Muscle of leg (tissue), 11 donors: ENCODE measurements around the gene AQP1. TPM values are rescaled to one million over a fixed set of nuclear protein-coding genes. Genes with fewer than 3 reads are reported as not detected.

Experiments used
- DNase-seq: peaks from one replicate; pipeline ENCODE4 v3.0.0; 2013
- H3K27ac ChIP-seq: one replicate; pipeline ENCODE4 v1.5.1; 2013; ENCODE audit warnings: mild to moderate bottlenecking, low read length, control low read depth
- H3K27me3 ChIP-seq: one replicate; pipeline ENCODE4 v1.6.1; 2013; ENCODE audit warnings: low read length; ENCODE audit not compliant: control insufficient read depth, insufficient read depth
- H3K36me3 ChIP-seq: one replicate; pipeline ENCODE4 v1.6.1; 2013; ENCODE audit warnings: low read length; ENCODE audit not compliant: control insufficient read depth, insufficient read depth
- H3K4me1 ChIP-seq: one replicate; pipeline ENCODE4 v1.6.1; 2013; ENCODE audit warnings: low read length; ENCODE audit not compliant: control insufficient read depth, insufficient read depth
- H3K4me3 ChIP-seq: one replicate; pipeline ENCODE4 v1.5.1; 2013; ENCODE audit warnings: low read length, control low read depth
- H3K9me3 ChIP-seq: replicated peaks from 2 replicates; pipeline ENCODE4 v1.6.1; 2013; ENCODE audit warnings: low read depth, low read length; ENCODE audit not compliant: control insufficient read depth
- WGBS: methylation state at CpG from one replicate; pipeline ENCODE4 v1.1.5; 2013; ENCODE audit warnings: missing lambda C conversion rate; ENCODE audit not compliant: insufficient coverage; 5-methylcytosine and 5-hydroxymethylcytosine counted together
- polyA plus RNA-seq, 8 donors: library from polyadenylated mRNA; unstranded; fragments of 120-200 nt; gene quantifications; one replicate each; pipeline versions ENCODE4 v1.2.1 to v1.2.3, GENCODE V29; 2013; ENCODE audit warnings: inconsistent platforms in 1 of 8, low replicate concordance in 1 of 8; ENCODE audit not compliant: insufficient read length in 8 of 8, insufficient read depth in 1 of 8
- total RNA-seq: library from RNA; stranded (reverse); fragments of 120-200 nt; gene quantifications from one replicate; pipeline ENCODE4 v1.2.4, GENCODE V29; 2013

AQP1 gene
- total and polyA plus RNA-seq, 9 donors: 76.5 to 109 (median 87.6) TPM

GRCh38 chr7:30916255-30916654, 4.6 kb downstream of the AQP1 start:
- Histone ChIP-seq H3K27ac (peak overlapping the region; percentile 35), H3K36me3 (no peaks in the 10 kb centered on the region), H3K4me3 (no peak overlapping the region), H3K9me3 (no peaks in the 10 kb centered on the region), H3K27me3 (no peaks in the 10 kb centered on the region), H3K4me1 (peaks cover 76% of the 10 kb centered on the region)
- 67% methylated on average over 3 of the region's 3 CpGs for WGBS
- DNase-seq: no peak

DNA sequence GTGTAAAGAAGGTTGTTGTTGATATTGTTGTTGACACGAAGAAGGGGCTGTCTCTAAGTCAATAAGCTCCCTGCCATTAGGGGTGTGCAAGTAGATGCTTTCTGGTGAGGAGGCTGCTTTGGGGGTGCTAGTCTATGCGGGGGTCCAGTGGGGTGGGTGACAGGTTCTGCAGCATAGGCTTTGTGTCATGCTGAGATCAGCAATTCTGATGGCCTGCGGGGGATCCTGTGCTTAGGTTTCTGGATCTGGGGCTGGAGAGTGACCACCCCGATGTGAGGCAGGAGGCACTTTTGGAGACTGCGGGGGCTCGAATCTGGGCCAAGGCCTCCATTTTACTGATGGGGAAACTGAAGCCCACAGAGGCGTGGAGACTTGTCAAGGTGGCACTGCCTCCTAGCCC, 5.1 kb downstream of the AQP1 start:
- no peak for DNase-seq
- WGBS: 81% methylated on average over 5 of the region's 7 CpGs
- H3K4me3 ChIP-seq: no peak overlapping the region

GRCh38 chr7:30917216-30917893, 5.7 kb downstream of the AQP1 start:
- no peak overlapping the region for H3K4me3 ChIP-seq
- no peak for DNase-seq

More for the DNA sequence above, 5.1 kb downstream of the AQP1 start:
- Histone ChIP-seq H3K36me3 (peaks cover 2% of the 10 kb centered on the region), H3K27me3 (no peaks in the 10 kb centered on the region), H3K27ac (peak overlapping the region; percentile 35), H3K9me3 (no peaks in the 10 kb centered on the region), H3K4me1 (peaks cover 76% of the 10 kb centered on the region)

GRCh38 chr7:30918676-30919075, 7.0 kb downstream of the AQP1 start:
- H3K27ac ChIP-seq: no peak overlapping the region

More at GRCh38 chr7:30917216-30917893, 5.7 kb downstream of the AQP1 start:
- WGBS: no CpG with 5 or more reads among the region's 4 CpGs
- H3K27ac ChIP-seq: no peak overlapping the region
- peaks cover 76% of the 10 kb centered on the region for H3K4me1 ChIP-seq
- no peaks in the 10 kb centered on the region for H3K9me3 ChIP-seq
- H3K27me3 ChIP-seq: no peaks in the 10 kb centered on the region
- H3K36me3 ChIP-seq: peaks cover 8% of the 10 kb centered on the region

DNA sequence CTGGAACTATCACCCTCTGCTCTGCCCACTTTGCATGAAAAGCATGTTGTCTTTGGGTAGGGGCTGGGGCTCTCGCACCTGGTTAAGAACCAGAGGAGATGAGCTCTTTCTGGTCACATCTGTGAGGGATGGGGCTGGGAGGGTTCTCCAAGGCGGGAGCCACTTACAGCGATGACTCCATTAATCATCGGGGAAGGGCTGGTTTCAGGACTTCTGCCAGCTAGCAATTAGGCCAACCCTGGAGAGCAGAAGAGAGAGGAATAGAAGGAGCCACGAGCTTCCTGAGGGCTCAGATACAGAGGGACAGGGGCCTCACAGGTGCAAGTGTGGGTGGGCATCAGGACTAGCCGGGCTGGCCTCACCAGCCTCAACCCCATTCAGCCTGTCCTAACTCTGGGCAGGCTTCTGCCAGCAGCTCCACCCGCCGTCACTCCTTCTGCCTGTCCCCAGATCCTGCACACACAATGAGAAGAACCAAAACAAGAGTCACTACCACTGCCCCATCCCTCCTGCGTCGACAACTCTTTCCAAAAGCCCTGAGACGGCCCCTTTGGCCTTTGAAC, 8.4 kb downstream of the AQP1 start:
- peaks cover 52% of the 10 kb centered on the region for H3K4me1 ChIP-seq
- WGBS: 58% methylated on average over 10 of the region's 11 CpGs
- H3K27me3 ChIP-seq: no peaks in the 10 kb centered on the region
- no peaks in the 10 kb centered on the region for H3K9me3 ChIP-seq
- peak overlapping the region; percentile 86 for H3K27ac ChIP-seq
- no peak overlapping the region for H3K4me3 ChIP-seq
- H3K36me3 ChIP-seq: peaks cover 32% of the 10 kb centered on the region
- no peak for DNase-seq

More at GRCh38 chr7:30918676-30919075, 7.0 kb downstream of the AQP1 start:
- Histone ChIP-seq H3K36me3 (peaks cover 18% of the 10 kb centered on the region), H3K27me3 (no peaks in the 10 kb centered on the region), H3K4me1 (peaks cover 67% of the 10 kb centered on the region), H3K9me3 (no peaks in the 10 kb centered on the region), H3K4me3 (no peak overlapping the region)
- 87% methylated on average over 2 of the region's 4 CpGs for WGBS
- DNase-seq: no peak

GRCh38 chr7:30920584-30921539, 9.2 kb downstream of the AQP1 start:
- Histone ChIP-seq H3K4me3 (no peak overlapping the region), H3K27me3 (no peaks in the 10 kb centered on the region), H3K9me3 (no peaks in the 10 kb centered on the region), H3K27ac (peak overlapping the region; percentile 86), H3K36me3 (peaks cover 39% of the 10 kb centered on the region), H3K4me1 (peaks cover 45% of the 10 kb centered on the region)
- peak; percentile 87 for DNase-seq
- WGBS: 55% methylated on average over 7 of the region's 9 CpGs

DNA sequence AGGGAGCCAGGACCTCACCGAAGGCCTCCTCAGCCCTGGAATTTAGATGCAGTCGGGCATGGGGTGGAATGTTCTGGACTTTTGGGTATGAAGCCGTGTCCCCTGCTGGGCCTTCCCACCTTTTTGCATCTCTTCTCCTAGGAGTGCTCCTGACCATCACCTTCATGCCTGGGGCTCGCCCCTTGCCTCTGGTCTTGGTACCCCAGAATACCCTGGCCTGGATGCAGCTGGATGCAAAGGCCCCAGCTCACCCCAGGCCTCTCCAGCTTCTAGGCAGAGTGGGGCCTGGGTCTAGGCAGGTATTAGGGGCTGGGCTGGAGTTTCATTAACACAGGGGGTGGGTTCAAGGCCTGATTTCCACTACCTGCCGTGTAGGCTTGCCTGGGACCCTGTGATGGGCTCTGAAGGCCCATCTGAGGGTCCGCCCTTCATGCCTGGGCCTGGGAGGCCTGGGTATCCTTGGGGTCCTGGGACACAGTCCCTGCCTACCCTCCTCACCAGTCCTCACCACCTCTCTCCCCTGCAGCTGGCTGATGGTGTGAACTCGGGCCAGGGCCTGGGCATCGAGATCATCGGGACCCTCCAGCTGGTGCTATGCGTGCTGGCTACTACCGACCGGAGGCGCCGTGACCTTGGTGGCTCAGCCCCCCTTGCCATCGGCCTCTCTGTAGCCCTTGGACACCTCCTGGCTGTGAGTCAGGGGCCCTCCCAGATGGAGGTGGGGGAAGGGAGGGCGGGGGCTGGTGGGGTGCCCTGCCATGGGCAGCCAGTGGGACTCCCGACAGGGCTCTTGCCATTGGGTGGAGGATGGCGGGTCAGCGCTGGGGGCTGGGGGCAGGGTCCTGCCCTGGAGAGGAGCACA, 10.1 kb downstream of the AQP1 start:
- Histone ChIP-seq H3K27ac (peak overlapping the region; percentile 86), H3K9me3 (no peaks in the 10 kb centered on the region), H3K27me3 (no peaks in the 10 kb centered on the region), H3K36me3 (peaks cover 46% of the 10 kb centered on the region), H3K4me1 (peaks cover 36% of the 10 kb centered on the region), H3K4me3 (no peak overlapping the region)
- 84% methylated on average over 13 of the region's 19 CpGs for WGBS
- no peak for DNase-seq

DNA sequence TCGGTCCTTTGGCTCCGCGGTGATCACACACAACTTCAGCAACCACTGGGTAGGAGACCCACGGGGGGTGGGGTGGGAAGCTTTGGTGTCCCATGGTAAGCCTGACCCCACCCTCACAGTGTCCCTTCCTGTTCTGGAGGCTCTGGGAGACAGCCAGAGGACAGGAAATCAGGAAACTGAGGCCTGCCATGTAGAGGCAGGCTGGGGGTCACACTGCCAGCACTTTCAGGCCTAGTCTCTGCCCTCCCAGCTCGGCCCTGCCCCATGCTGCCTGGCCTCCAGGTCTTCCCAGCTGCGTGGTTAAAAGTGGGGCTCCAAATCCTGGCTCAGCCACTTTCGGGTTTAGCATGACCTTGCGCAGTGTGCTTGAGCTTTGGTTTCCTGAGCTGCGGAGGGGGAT, 10.9 kb downstream of the AQP1 start:
- WGBS: 79% methylated on average over 2 of the region's 9 CpGs
- H3K4me3 ChIP-seq: no peak overlapping the region
- peaks cover 4% of the 10 kb centered on the region for H3K9me3 ChIP-seq
- H3K27ac ChIP-seq: no peak overlapping the region
- no peaks in the 10 kb centered on the region for H3K27me3 ChIP-seq
- no peak for DNase-seq
- H3K4me1 ChIP-seq: peaks cover 31% of the 10 kb centered on the region
- H3K36me3 ChIP-seq: peaks cover 46% of the 10 kb centered on the region

- H3K4me1 ChIP-seq: peaks cover 31% of the 10 kb centered on the region
- peak; percentile 0 for DNase-seq
- peaks cover 46% of the 10 kb centered on the region for H3K36me3 ChIP-seq
- H3K27ac ChIP-seq: no peak overlapping the region
- H3K4me3 ChIP-seq: no peak overlapping the region
- 92% methylated on average over 12 of the region's 19 CpGs for WGBS
- H3K27me3 ChIP-seq: no peaks in the 10 kb centered on the region
- peaks cover 4% of the 10 kb centered on the region for H3K9me3 ChIP-seq
Observed at GRCh38 chr7:30923009-30923773, 11.5 kb downstream of the AQP1 start.
